GM12874 (cell line): Measurements from ENCODE around the gene FRMD3.

Experiments
- CTCF ChIP-seq: IDR thresholded peaks from 2 replicates; pipeline ENCODE4 v1.5.1; 2011; ENCODE audit warnings: low read depth, mild to moderate bottlenecking, control low read depth, low read length, moderate library complexity; ENCODE audit not compliant: insufficient read depth

FRMD3 gene

GRCh38 chr9:83284746-83285145 lies 253.5 kb downstream of the FRMD3 start:
- no peak for TF ChIP-seq CTCF

- no peak for TF ChIP-seq CTCF
Observed at GRCh38 chr9:83283528-83283927, 254.7 kb downstream of the FRMD3 start.

GRCh38 chr9:83281306-83282255 lies 256.6 kb downstream of the FRMD3 start:
- TF ChIP-seq CTCF = no peak

- TF ChIP-seq CTCF = no peak
Observed at GRCh38 chr9:83280790-83281189, 257.4 kb downstream of the FRMD3 start.

- TF ChIP-seq CTCF = no peak
Observed at GRCh38 chr9:83280268-83280667, 257.9 kb downstream of the FRMD3 start.

GRCh38 chr9:83274787-83275186 lies 263.4 kb downstream of the FRMD3 start:
- TF ChIP-seq CTCF = no peak

GRCh38 chr9:83271665-83272071 lies 266.5 kb downstream of the FRMD3 start:
- no peak for TF ChIP-seq CTCF
